HEK293T (cell line): Measurements from ENCODE around the gene CADPS2.

Experiments
- ELF4 ChIP-seq: fragments of 450-650 bp; IDR thresholded peaks from 2 replicates; pipeline ENCODE4 v1.6.1; 2017; ENCODE audit warnings: antibody characterized with exemption
- L3MBTL2 ChIP-seq: fragments of 450-650 bp; conservative IDR thresholded peaks from 2 replicates; pipeline ENCODE4 v1.6.1; 2016; ENCODE audit warnings: mild to moderate bottlenecking
- SP1 ChIP-seq: fragments of 450-650 bp; IDR thresholded peaks from 2 replicates; pipeline ENCODE4 v1.6.1; 2017

DNA sequence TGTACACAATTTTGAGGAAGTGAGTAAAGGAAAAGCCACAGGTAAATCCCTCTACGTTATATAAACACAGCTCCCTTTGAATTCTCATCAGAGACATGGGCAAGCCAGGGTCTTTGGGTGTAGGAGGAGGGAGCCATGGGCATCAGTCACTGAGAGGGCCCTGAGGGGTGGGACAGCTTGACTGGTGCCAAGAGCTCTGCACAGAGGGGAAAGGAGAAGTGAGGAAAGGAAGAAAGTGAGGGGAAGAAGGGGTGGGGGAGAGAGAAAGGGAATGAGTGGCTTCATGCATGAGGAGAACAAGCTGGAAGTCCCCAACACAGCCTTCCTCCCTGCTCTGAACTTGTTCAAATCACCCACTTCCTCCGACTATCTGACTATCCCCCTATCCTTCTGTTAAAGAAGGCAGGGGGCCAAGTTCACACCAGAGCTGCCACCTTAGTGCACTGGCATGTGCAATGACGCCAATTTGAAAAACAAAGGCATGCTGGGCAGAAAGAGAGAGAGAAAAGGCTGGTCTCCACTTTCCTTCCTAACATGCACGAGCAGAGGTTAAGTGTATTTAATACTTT is 167.2 kb downstream of the CADPS2 start:
- TF ChIP-seq SP1, result no peak
- no peak for TF ChIP-seq ELF4
- no peak for TF ChIP-seq L3MBTL2
